Measurements from ENCODE around the gene XRN1.

- TF ChIP-seq EZH2phosphoT487 (IDR thresholded peaks at IDR 0.05; ENCODE audit: borderline replicate concordance, low read length), result no peak
- TF ChIP-seq, protein P1, sequence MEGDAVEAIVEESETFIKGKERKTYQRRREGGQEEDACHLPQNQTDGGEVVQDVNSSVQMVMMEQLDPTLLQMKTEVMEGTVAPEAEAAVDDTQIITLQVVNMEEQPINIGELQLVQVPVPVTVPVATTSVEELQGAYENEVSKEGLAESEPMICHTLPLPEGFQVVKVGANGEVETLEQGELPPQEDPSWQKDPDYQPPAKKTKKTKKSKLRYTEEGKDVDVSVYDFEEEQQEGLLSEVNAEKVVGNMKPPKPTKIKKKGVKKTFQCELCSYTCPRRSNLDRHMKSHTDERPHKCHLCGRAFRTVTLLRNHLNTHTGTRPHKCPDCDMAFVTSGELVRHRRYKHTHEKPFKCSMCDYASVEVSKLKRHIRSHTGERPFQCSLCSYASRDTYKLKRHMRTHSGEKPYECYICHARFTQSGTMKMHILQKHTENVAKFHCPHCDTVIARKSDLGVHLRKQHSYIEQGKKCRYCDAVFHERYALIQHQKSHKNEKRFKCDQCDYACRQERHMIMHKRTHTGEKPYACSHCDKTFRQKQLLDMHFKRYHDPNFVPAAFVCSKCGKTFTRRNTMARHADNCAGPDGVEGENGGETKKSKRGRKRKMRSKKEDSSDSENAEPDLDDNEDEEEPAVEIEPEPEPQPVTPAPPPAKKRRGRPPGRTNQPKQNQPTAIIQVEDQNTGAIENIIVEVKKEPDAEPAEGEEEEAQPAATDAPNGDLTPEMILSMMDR (IDR thresholded peaks at IDR 0.05; ENCODE audit: low read depth, low read length, poor library complexity, severe bottlenecking), result no peak
Observed at GRCh38 chr3:142429582-142429981, 18.3 kb downstream of the XRN1 start.

All from DOHH2 (cell line).